GM20000 (cell line): ENCODE measurements around the gene PHRF1.

Experiments
- DNase-seq: peaks from one replicate; pipeline ENCODE4 v3.0.0; 2012; ENCODE audit warnings: low spot score
- CTCF ChIP-seq: IDR thresholded peaks from 2 replicates; pipeline ENCODE4 v1.5.1; 2012; ENCODE audit warnings: mild to moderate bottlenecking, control low read depth; ENCODE audit errors: extremely low read depth, missing control alignments

PHRF1 gene

GRCh38 chr11:618856-619627, 42.8 kb downstream of the PHRF1 start:
- TF ChIP-seq CTCF = no peak
- no peak for DNase-seq

GRCh38 chr11:619628-620050, 43.4 kb downstream of the PHRF1 start:
- TF ChIP-seq CTCF = no peak
- DNase-seq = no peak

- no peak for DNase-seq
Measured at GRCh38 chr11:620201-620600, 43.9 kb downstream of the PHRF1 start.

GRCh38 chr11:620935-621814, 44.9 kb downstream of the PHRF1 start:
- no peak for DNase-seq
- TF ChIP-seq CTCF = no peak

More at GRCh38 chr11:620201-620600, 43.9 kb downstream of the PHRF1 start:
- TF ChIP-seq CTCF = no peak

GRCh38 chr11:621838-622237, 45.6 kb downstream of the PHRF1 start:
- DNase-seq = no peak
- TF ChIP-seq CTCF = no peak

GRCh38 chr11:623349-623869, 47.1 kb downstream of the PHRF1 start:
- DNase-seq = no peak
- no peak for TF ChIP-seq CTCF

- TF ChIP-seq CTCF = no peak
- no peak for DNase-seq
Measured at GRCh38 chr11:623999-624704, 47.9 kb downstream of the PHRF1 start.
